Neural crest cell (in vitro differentiated cells): ENCODE results near the gene KRT84. TPM values are rescaled to one million over a fixed set of nuclear protein-coding genes. Genes with fewer than 3 reads are reported as not detected.

Source experiments
- DNase-seq: peaks from one replicate; pipeline ENCODE4 v3.0.0; 2021; ENCODE audit warnings: low read depth, mixed read lengths, low spot score
- H3K27ac Mint-ChIP-seq: one replicate; pipeline ENCODE4 v1.8.0; 2021; ENCODE audit warnings: mild to moderate bottlenecking, mixed read lengths; ENCODE audit not compliant: unreplicated experiment
- H3K27me3 Mint-ChIP-seq: 2 replicates; pipeline ENCODE4 v1.8.0; 2021; ENCODE audit warnings: low read depth, mild to moderate bottlenecking, mixed read lengths
- H3K36me3 Mint-ChIP-seq: 2 replicates; pipeline ENCODE4 v1.8.0; 2021; ENCODE audit warnings: low read depth, mild to moderate bottlenecking, mixed read lengths
- H3K4me1 Mint-ChIP-seq: 2 replicates; pipeline ENCODE4 v1.8.0; 2021; ENCODE audit warnings: mixed read lengths
- H3K4me3 Mint-ChIP-seq: one replicate; pipeline ENCODE4 v1.8.0; 2021; ENCODE audit warnings: mild to moderate bottlenecking, mixed read lengths
- H3K9me3 Mint-ChIP-seq: 2 replicates; pipeline ENCODE4 v1.8.0; 2021; ENCODE audit warnings: mixed read lengths
- long read RNA-seq: library from polyadenylated mRNA; unstranded; transcript quantifications from one replicate; pipeline ENCODE4 v2.0.0, GENCODE V29; 2020
- total RNA-seq: library from RNA; stranded (reverse); gene quantifications from 2 replicates; pipeline ENCODE4 v1.2.1, GENCODE V29; 2021
- TF ChIP-seq, protein P1 (sequence below): fragments of 200-600 bp; sonication (generic); conservative IDR thresholded peaks from 2 replicates; pipeline ENCODE4 v1.5.0; 2021; ENCODE audit warnings: antibody characterized with exemption, mild to moderate bottlenecking

Gene KRT84, protein sequence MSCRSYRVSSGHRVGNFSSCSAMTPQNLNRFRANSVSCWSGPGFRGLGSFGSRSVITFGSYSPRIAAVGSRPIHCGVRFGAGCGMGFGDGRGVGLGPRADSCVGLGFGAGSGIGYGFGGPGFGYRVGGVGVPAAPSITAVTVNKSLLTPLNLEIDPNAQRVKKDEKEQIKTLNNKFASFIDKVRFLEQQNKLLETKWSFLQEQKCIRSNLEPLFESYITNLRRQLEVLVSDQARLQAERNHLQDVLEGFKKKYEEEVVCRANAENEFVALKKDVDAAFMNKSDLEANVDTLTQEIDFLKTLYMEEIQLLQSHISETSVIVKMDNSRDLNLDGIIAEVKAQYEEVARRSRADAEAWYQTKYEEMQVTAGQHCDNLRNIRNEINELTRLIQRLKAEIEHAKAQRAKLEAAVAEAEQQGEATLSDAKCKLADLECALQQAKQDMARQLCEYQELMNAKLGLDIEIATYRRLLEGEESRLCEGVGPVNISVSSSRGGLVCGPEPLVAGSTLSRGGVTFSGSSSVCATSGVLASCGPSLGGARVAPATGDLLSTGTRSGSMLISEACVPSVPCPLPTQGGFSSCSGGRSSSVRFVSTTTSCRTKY
- total RNA-seq, result not detected in 2 replicates
- long read RNA-seq, result 0 reads

DNA sequence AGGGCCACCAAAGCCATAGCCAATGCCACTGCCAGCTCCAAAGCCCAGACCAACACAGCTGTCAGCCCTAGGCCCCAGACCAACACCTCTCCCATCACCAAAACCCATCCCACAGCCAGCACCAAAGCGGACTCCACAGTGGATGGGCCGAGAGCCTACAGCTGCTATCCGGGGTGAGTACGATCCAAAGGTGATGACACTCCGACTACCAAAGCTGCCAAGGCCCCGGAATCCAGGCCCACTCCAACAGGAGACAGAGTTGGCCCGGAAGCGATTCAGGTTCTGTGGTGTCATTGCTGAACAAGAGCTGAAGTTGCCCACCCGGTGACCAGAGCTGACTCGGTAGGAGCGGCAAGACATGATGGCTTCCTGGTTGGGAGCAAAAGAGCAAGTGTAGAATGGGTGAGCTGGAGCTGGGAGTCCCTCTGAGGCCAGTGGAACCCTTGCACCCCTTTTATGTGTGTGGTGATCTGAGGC, at the start of gene KRT84:
Gene KRT84, minus strand, starts transcription at position 427 of the 477 bp plus-strand sequence. Its CDS starts 67 bp downstream, at position 360.
- Mint-ChIP-seq H3K27ac (no peak within 1 kb of the TSS), H3K36me3 (no peaks in the 10 kb centered on the region), H3K27me3 (peaks cover 14% of the 10 kb centered on the region), H3K4me3 (no peak within 1 kb of the TSS), H3K9me3 (no peaks in the 10 kb centered on the region), H3K4me1 (no peaks in the 10 kb centered on the region)
- no peak for DNase-seq
- TF ChIP-seq, protein P1, sequence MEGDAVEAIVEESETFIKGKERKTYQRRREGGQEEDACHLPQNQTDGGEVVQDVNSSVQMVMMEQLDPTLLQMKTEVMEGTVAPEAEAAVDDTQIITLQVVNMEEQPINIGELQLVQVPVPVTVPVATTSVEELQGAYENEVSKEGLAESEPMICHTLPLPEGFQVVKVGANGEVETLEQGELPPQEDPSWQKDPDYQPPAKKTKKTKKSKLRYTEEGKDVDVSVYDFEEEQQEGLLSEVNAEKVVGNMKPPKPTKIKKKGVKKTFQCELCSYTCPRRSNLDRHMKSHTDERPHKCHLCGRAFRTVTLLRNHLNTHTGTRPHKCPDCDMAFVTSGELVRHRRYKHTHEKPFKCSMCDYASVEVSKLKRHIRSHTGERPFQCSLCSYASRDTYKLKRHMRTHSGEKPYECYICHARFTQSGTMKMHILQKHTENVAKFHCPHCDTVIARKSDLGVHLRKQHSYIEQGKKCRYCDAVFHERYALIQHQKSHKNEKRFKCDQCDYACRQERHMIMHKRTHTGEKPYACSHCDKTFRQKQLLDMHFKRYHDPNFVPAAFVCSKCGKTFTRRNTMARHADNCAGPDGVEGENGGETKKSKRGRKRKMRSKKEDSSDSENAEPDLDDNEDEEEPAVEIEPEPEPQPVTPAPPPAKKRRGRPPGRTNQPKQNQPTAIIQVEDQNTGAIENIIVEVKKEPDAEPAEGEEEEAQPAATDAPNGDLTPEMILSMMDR, result no peak

DNA sequence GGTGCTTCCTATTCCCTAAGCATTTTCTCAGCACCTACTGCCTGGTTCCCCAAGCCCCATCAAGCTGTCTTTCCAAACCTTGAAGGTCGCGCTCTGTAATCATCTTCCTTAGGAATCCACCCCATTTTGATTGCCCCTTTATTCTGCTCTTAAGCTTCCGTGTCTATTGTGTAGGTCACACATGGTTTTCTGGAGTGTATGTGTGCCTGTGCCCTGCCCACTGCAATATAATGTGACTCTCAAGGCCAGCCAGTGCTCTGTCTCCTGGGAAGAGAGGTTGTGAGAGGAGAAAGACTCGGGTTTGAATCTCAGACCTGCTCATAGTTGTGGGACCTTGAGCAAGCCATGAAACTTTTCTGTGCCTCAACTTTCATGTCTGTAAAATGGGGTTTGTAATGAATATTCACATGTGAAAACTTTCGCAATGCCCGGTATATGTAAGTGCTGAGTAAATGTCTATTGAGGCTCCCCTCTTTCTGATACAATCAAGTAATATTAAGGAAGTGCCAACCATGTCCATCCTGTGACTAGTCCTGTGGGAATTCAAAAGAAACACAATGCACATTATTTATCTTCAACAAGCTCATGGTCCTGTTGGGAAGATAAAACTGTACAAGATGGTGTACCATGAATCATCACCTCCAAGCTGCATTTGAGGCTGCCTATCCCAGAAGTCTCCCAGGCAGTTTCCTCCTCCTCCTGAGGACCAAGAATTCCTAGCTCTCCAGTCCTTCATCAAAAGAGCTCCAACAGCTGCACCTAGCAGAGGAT, 49.5 kb upstream of the KRT84 start:
- H3K27ac Mint-ChIP-seq, result no peak overlapping the region
- no peak for DNase-seq

DNA sequence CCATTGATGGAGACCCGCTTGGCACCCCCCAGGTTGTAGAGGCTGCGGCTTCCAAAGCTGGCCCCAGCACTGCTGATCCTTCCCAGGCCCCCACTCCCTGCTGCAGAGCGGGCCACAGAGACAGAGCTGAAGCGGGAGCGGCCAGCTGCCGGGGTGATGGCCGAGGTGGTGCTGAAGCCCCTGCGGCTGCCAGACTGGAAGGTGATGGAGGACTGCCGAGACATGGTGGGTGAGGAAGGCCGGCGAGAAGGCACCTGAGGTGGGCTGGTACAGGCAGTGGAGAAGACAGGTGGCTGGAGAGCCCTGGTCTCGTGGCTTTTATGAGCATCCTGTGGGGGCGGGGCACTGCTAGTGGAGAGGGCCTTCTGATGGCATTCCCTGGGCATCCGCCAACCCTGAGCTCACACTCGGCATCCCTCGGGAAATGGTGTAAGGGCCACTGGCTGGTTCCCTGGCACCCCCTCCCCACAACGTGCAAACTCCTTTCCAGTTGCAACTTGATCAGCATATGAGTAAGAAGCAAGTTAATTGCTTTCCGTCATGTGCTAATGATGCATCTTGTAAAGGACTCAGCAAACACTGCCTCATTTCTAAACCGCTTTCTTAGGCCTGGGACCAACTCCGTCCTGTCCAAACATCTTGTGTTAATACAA, 48.8 kb upstream of the KRT84 start, which contains the start of gene KRT75:
Gene KRT75, minus strand, starts transcription at position 291 of the 653 bp plus-strand sequence. Its CDS starts 67 bp downstream, at position 224.
- no peak for DNase-seq
- H3K4me3 Mint-ChIP-seq, result no peak within 1 kb of the TSS
- TF ChIP-seq, protein P1, result no peak
- H3K4me1 Mint-ChIP-seq, result peaks cover 10% of the 10 kb centered on the region
- no peaks in the 10 kb centered on the region for H3K36me3 Mint-ChIP-seq
- H3K9me3 Mint-ChIP-seq, result peaks cover 3% of the 10 kb centered on the region
- no peak within 1 kb of the TSS for H3K27ac Mint-ChIP-seq
- H3K27me3 Mint-ChIP-seq, result peaks cover 23% of the 10 kb centered on the region

More for the DNA sequence above, 49.5 kb upstream of the KRT84 start:
- Mint-ChIP-seq H3K36me3 (no peaks in the 10 kb centered on the region), H3K4me1 (peaks cover 10% of the 10 kb centered on the region), H3K27me3 (peaks cover 18% of the 10 kb centered on the region), H3K4me3 (no peak overlapping the region), H3K9me3 (peaks cover 3% of the 10 kb centered on the region)
- TF ChIP-seq, protein P1, result no peak

DNA sequence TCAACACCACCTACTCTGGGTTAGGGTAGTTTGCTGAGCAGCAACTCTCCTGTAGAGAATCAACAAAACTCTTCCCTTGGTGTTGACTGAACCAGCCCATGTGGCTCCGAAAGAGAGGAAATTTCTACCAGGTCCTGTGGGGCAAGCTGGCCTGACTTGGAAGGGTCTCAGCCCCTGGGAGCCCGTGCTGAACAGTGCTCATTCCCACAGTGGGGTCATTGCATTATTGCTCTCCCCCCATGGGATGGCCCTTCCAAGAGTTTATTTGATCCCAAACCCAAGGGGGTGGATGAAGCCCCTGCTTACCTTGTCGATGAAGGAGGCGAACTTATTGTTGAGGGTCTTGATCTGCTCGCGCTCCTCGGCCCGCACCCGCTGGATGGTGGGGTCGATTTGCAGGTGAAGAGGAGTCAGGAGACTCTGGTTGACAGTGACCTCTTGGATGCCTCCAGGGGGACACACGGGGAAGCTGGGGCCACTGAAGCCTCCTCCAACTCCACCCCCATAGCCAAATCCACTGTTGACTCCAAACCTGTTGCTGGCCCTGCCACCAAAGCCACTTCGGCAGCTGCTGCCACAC, 48.1 kb upstream of the KRT84 start:
- no peak overlapping the region for H3K4me3 Mint-ChIP-seq
- H3K4me1 Mint-ChIP-seq, result peaks cover 10% of the 10 kb centered on the region
- H3K9me3 Mint-ChIP-seq, result peaks cover 3% of the 10 kb centered on the region
- TF ChIP-seq, protein P1, result no peak
- H3K27ac Mint-ChIP-seq, result no peak overlapping the region
- DNase-seq, result no peak
- H3K36me3 Mint-ChIP-seq, result no peaks in the 10 kb centered on the region
- H3K27me3 Mint-ChIP-seq, result peaks cover 29% of the 10 kb centered on the region
